K562 (cell line): ENCODE measurements around the gene DMAC2L. TPM values are rescaled to one million over a fixed set of nuclear protein-coding genes. Genes with fewer than 3 reads are reported as not detected.

Experiments
- ATAC-seq: fragments of 200-7000 bp; cut with Tn5 transposase; 3 replicates; pipeline ENCODE4 v1.9.1; 2020; ENCODE audit warnings: moderate library complexity
- BruUV-seq: library from RNA; stranded (reverse); fragments of 400-500 nt; replicated peaks from 2 replicates; lab custom pipeline; 2021; lab: Mats Ljungman, UMichigan
- CTCF ChIA-PET: fragments of 300-600 bp; formaldehyde crosslinking; extraction: SDS; loops from one replicate; lab custom pipeline; 2021; ENCODE audit warnings: low intra/inter-chr PET ratio; lab: Yijun Ruan, JAX
- POLR2A ChIA-PET: fragments of 300-600, 350-650 bp; sonication (Branson Sonifier 250); formaldehyde crosslinking; extraction: SDS; loops from one replicate; lab custom pipeline; 2021; ENCODE audit warnings: antibody characterized with exemption, inconsistent platforms; lab: Yijun Ruan, JAX
- DNase-seq, 4 experiments: peaks; one replicate each; pipeline versions ENCODE4 v3.0.0 to v3.0.0-alpha.2; 2011 to 2018; ENCODE audit warnings: low spot score in 3 of 4, mixed read lengths in 3 of 4; ENCODE audit errors: extremely low read depth in 1 of 4
- FAIRE-seq: peaks from 2 replicates; lab custom pipeline; 2011; peaks lifted over from hg19 to GRCh38; lab: Jason Lieb, UNC
- H2AFZ ChIP-seq: 2 replicates; pipeline ENCODE4 v1.6.0; 2011; ENCODE audit warnings: low read depth, low read length, control low read depth, inconsistent platforms
- H3K27ac ChIP-seq: fragments of 200-600 bp; 3 replicates; pipeline ENCODE4 v1.8.0; 2011; ENCODE audit warnings: low read depth, mild to moderate bottlenecking, control low read depth, inconsistent platforms, low read length, moderate library complexity, mixed read lengths; ENCODE audit errors: extremely low read depth
- H3K27me3 ChIP-seq, 2 experiments: fragments of 300-600 bp in 1 of 2; 2 replicates in 1 of 2; 3 replicates in 1 of 2; pipeline versions ENCODE4 v1.6.0 to v1.8.0; 2011; ENCODE audit warnings: inconsistent platforms in 2 of 2, low read length in 2 of 2, mild to moderate bottlenecking in 1 of 2, mixed read lengths in 1 of 2, moderate library complexity in 1 of 2; ENCODE audit not compliant: control insufficient read depth in 2 of 2, insufficient read depth in 2 of 2
- H3K36me3 ChIP-seq: fragments of 300-600 bp; 3 replicates; pipeline ENCODE4 v1.8.0; 2011; ENCODE audit warnings: mild to moderate bottlenecking, low read length, inconsistent platforms; ENCODE audit not compliant: control insufficient read depth, insufficient read depth
- H3K4me1 ChIP-seq, 2 experiments: fragments of 200-600 bp in 1 of 2; replicated peaks in 1 of 2; 2 replicates in 1 of 2; 3 replicates in 1 of 2; pipeline versions ENCODE4 v1.5.1 to v1.8.0; 2011; ENCODE audit warnings: inconsistent platforms in 2 of 2, low read length in 2 of 2, mild to moderate bottlenecking in 1 of 2, mixed read lengths in 1 of 2, moderate library complexity in 1 of 2; ENCODE audit not compliant: control insufficient read depth in 2 of 2, insufficient read depth in 2 of 2
- H3K4me2 ChIP-seq: 2 replicates; pipeline ENCODE4 v1.6.1; 2011; ENCODE audit warnings: low read length, control low read depth, inconsistent platforms, mixed read lengths; ENCODE audit not compliant: insufficient read depth
- H3K4me3 ChIP-seq: fragments of 200-600 bp; sonication (generic), shearing (Covaris generic); 2 replicates; pipeline ENCODE4 v1.5.1; 2016; ENCODE audit warnings: control low read depth, inconsistent platforms
- H3K79me2 ChIP-seq: fragments of 200-600 bp; 3 replicates; pipeline ENCODE4 v1.8.0; 2011; ENCODE audit warnings: low read length, inconsistent platforms; ENCODE audit not compliant: control insufficient read depth, insufficient read depth
- H3K9ac ChIP-seq, 2 experiments: 2 replicates each; pipeline versions ENCODE4 v1.6.0 to v1.6.1; 2011; ENCODE audit warnings: low read depth in 2 of 2, low read length in 2 of 2, control low read depth in 1 of 2, inconsistent platforms in 1 of 2, mild to moderate bottlenecking in 1 of 2, mixed read lengths in 1 of 2; ENCODE audit not compliant: insufficient read depth in 1 of 2
- H3K9me1 ChIP-seq: one replicate; pipeline ENCODE4 v1.6.0; 2011; ENCODE audit warnings: inconsistent platforms, mild to moderate bottlenecking, low read length, moderate library complexity; ENCODE audit not compliant: control insufficient read depth, insufficient read depth
- H3K9me3 ChIP-seq: replicated peaks from 2 replicates; pipeline ENCODE4 v1.5.1; 2011; ENCODE audit warnings: low read depth, low read length, inconsistent platforms; ENCODE audit not compliant: control insufficient read depth, insufficient read depth
- H4K20me1 ChIP-seq: replicated peaks from 2 replicates; pipeline ENCODE4 v1.6.1; 2011; ENCODE audit warnings: low read length, inconsistent platforms, mixed read lengths; ENCODE audit not compliant: control insufficient read depth, insufficient read depth
- HIVEP1 ChIP-seq: fragments of 250-450 bp; sonication (Bioruptor Pico); IDR thresholded peaks from 2 replicates; pipeline ENCODE4 v1.4.0; 2020; ENCODE audit warnings: mild to moderate bottlenecking
- HOMEZ ChIP-seq: fragments of 250-450 bp; sonication (Bioruptor Pico); IDR thresholded peaks from 2 replicates; pipeline ENCODE4 v1.4.0; 2020; ENCODE audit warnings: mild to moderate bottlenecking, moderate library complexity
- NRF1 ChIP-seq, 2 experiments: fragments of 450-650 bp; IDR thresholded peaks in 1 of 2; conservative IDR thresholded peaks in 1 of 2; 2 replicates each; pipeline ENCODE4 v1.6.1; 2014; ENCODE audit warnings: mild to moderate bottlenecking in 2 of 2
- PURB ChIP-seq: sonication (generic); formaldehyde crosslinking; IDR thresholded peaks from 2 replicates; pipeline ENCODE4 v1.9.0; 2021; ENCODE audit warnings: low read depth, mild to moderate bottlenecking, missing genetic modification reagents
- SMARCE1 ChIP-seq: fragments of 450-650 bp; IDR thresholded peaks from 2 replicates; pipeline ENCODE4 v1.7.1; 2016; ENCODE audit warnings: mild to moderate bottlenecking
- TSC22D4 ChIP-seq: fragments of 450-650 bp; IDR thresholded peaks from 2 replicates; pipeline ENCODE4 v1.6.1; 2016; ENCODE audit warnings: missing genetic modification characterization, missing biosample characterization, control low read depth
- ZNF707 ChIP-seq: fragments of 250-450 bp; sonication (Bioruptor Pico); conservative IDR thresholded peaks from 2 replicates; pipeline ENCODE4 v1.8.0; 2022; ENCODE audit warnings: inconsistent platforms, mild to moderate bottlenecking, moderate library complexity
- WGBS: fragments of 100-300 bp; shearing (Covaris generic); methylation state at CpG from one replicate; pipeline ENCODE4 v1.1.6; 2016; ENCODE audit warnings: low coverage, mixed read lengths; ENCODE audit not compliant: insufficient coverage; ENCODE audit errors: missing lambda C conversion rate; 5-methylcytosine and 5-hydroxymethylcytosine counted together
- in situ Hi-C: fragments of 300-500 bp; cut with MboI; formaldehyde crosslinking; loops from 4 replicates; pipeline ENCODE4 v1.15.0; 2018; ENCODE audit warnings: inconsistent platforms, mixed read lengths
- intact Hi-C: fragments of 100-400 bp; cut with micrococcal nuclease; formaldehyde crosslinking; loops from 2 replicates; pipeline ENCODE4 v1.14.2; 2022
- polyA plus RNA-seq, 8 experiments: library from polyadenylated mRNA; depleted of rRNA in 4 of 8; stranded (reverse) in 5 of 8; unstranded in 3 of 8; fragments of >200 nt; fragmentation: Nextera tagmentation in 2 of 8; fragmentation: Illumina TruSeq in 1 of 8; extraction: Ambion mirVana in 2 of 8; extraction: Trizol in 1 of 8; gene quantifications; 2 replicates each; pipeline versions ENCODE4 v1.2.1 to v1.2.3, GENCODE V29; 2011 to 2014; ENCODE audit warnings: inconsistent platforms in 1 of 8, missing spikeins in 1 of 8
- total RNA-seq, 7 experiments: library from RNA; depleted of rRNA in 6 of 7; stranded (reverse); fragments of >200 nt in 6 of 7; fragmentation: Illumina TruSeq in 2 of 7; extraction: Trizol in 2 of 7; gene quantifications; 2 replicates each; pipeline versions ENCODE4 v1.2.1 to v1.2.3, GENCODE V29; 2011 to 2021; ENCODE audit warnings: low replicate concordance in 1 of 7
- TF ChIP-seq, protein P1 (sequence below): fragments of 450-650 bp; IDR thresholded peaks from 2 replicates; pipeline ENCODE4 v1.6.1; 2018; ENCODE audit not compliant: partially characterized antibody

The DMAC2L gene
- total and polyA plus RNA-seq, 9 of the 15 experiments (the other 6 are each of a cell fraction or from before 2014, with no cell fraction given): 4.0 to 37.2 (median 9.3) TPM

DNA sequence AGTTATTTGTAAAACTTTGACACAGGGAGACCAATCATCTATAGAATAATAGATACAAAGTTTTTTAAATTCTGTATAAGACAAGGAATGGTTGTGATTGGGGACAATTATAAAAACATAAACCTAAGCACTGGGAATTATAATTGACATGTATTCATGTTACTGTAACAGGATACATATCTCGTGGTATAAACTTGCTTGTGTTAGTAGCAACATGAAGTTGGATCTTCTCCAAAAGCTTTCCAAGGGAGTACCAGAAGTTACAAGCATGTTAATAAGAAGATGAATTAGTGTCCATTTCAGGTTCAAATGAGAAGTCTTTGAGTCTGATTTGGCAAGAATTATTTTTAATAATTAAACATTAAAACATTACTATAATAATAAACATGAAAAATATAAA, 42.4 kb downstream of the DMAC2L start (continued):
- TF ChIP-seq, protein P1, sequence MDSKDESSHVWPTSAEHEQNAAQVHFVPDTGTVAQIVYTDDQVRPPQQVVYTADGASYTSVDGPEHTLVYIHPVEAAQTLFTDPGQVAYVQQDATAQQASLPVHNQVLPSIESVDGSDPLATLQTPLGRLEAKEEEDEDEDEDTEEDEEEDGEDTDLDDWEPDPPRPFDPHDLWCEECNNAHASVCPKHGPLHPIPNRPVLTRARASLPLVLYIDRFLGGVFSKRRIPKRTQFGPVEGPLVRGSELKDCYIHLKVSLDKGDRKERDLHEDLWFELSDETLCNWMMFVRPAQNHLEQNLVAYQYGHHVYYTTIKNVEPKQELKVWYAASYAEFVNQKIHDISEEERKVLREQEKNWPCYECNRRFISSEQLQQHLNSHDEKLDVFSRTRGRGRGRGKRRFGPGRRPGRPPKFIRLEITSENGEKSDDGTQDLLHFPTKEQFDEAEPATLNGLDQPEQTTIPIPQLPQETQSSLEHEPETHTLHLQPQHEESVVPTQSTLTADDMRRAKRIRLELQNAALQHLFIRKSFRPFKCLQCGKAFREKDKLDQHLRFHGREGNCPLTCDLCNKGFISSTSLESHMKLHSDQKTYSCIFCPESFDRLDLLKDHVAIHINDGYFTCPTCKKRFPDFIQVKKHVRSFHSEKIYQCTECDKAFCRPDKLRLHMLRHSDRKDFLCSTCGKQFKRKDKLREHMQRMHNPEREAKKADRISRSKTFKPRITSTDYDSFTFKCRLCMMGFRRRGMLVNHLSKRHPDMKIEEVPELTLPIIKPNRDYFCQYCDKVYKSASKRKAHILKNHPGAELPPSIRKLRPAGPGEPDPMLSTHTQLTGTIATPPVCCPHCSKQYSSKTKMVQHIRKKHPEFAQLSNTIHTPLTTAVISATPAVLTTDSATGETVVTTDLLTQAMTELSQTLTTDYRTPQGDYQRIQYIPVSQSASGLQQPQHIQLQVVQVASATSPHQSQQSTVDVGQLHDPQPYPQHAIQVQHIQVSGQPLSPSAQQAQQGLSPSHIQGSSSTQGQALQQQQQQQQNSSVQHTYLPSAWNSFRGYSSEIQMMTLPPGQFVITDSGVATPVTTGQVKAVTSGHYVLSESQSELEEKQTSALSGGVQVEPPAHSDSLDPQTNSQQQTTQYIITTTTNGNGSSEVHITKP: no peak
- TF ChIP-seq, all 486 proteins: peak for 0

DNA sequence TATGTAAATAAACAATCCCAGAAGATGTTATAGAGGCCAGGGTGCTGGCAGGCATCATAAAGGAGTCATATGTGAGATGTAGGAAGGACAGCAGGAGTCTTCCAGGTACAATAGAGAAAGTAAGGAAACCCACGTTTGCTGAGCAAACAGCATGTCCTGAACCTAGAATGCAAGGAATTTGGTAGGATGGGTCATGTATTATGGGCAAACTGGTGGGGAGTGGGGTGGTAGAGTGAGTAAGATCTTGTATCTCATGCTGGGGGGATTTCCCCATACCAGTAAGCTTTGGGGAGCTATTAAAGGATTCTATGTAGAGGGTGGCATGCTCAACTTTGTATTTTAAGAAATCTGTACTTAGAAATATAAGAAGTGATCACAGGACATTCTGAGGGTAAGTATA, 43.6 kb downstream of the DMAC2L start:
- no peaks in the 10 kb centered on the region for H3K9me1 ChIP-seq
- in situ Hi-C loops: no loop called here
- H3K4me1 ChIP-seq: no peaks in the 10 kb centered on the region; a peak in 2 of 5 replicates
- no peak overlapping the region for H3K27ac ChIP-seq
- DNase-seq (no peak), FAIRE-seq (no peak), ATAC-seq (no peak)
- CTCF ChIA-PET: no interaction called here
- POLR2A ChIA-PET: no interaction called here
- H3K9me3 ChIP-seq: no peaks in the 10 kb centered on the region
- no peaks in the 10 kb centered on the region for H3K36me3 ChIP-seq
- WGBS: 40% methylated on average over 1 of the region's 1 CpG
- H3K4me2 ChIP-seq: no peak overlapping the region
- no peaks in the 10 kb centered on the region for H3K27me3 ChIP-seq
- H3K9ac ChIP-seq: no peak overlapping the region
- H3K79me2 ChIP-seq: no peaks in the 10 kb centered on the region
- no peak overlapping the region for H3K4me3 ChIP-seq
- intact Hi-C loops: no loop called here
- BruUV-seq: no TSS peak
- no peak overlapping the region for H2AFZ ChIP-seq
- TF ChIP-seq PURB (CRISPR knock-in tag) (no peak), NRF1 (conservative IDR thresholded peaks at IDR 0.05 in 1 of 2, IDR thresholded peaks at IDR 0.05 in 1 of 2) (no peak), ZNF707 (no peak), TSC22D4 (tag) (no peak), HOMEZ (CRISPR knock-in tag) (no peak), SMARCE1 (no peak), HIVEP1 (no peak)
- H4K20me1 ChIP-seq: no peaks in the 10 kb centered on the region
